ENCODE data around the gene RABAC1. TPM values are rescaled to one million over a fixed set of nuclear protein-coding genes. Genes with fewer than 3 reads are reported as not detected.
A peak's percentile ranks its signal among the peaks of the same experiment; 100 is the strongest.

RABAC1 gene
- total and polyA plus RNA-seq, 10 of the 15 experiments (the other 5 are each of a cell fraction or from before 2014, with no cell fraction given), result 10.9 to 115 (median 49.2) TPM

GRCh38 chr19:41998246-41999020, 39.3 kb upstream of the RABAC1 start:
- FAIRE-seq (no peak), DNase-seq (ENCODE audit: low read depth, low spot score) (no peak), ATAC-seq (peak; percentile 49)
- H3K4me1 ChIP-seq (ENCODE audit: control insufficient read depth, insufficient read depth, low read length), result peaks cover 3% of the 10 kb centered on the region
- H3K79me2 ChIP-seq (ENCODE audit: control insufficient read depth, insufficient read depth, low read length), result no peaks in the 10 kb centered on the region
- no peaks in the 10 kb centered on the region for H3K36me3 ChIP-seq (ENCODE audit: control insufficient read depth in 2 of 2, insufficient read depth in 2 of 2, low read length in 1 of 2)
- in situ Hi-C loops (cut with MboI) (no loop called here), intact Hi-C loops (cut with micrococcal nuclease; ENCODE audit: unreplicated experiment) (no loop called here)
- H3K27me3 ChIP-seq (replicated peaks in 1 of 2; ENCODE audit: control insufficient read depth in 2 of 2, insufficient read depth in 2 of 2, low read length in 1 of 2), result peaks cover 3 to 20% of the 10 kb centered on the region in 2 experiments; a peak in 2 of 4 replicates
- no peaks in the 10 kb centered on the region for H4K20me1 ChIP-seq (ENCODE audit: control insufficient read depth, insufficient read depth)
- ChIA-PET SMC1A (ENCODE audit: uncharacterized antibody, unreplicated experiment) (no interaction called here), CTCF (no interaction called here), RAD21 (ENCODE audit: unreplicated experiment) (no interaction called here), POLR2A (no interaction called here)
- no peak overlapping the region for H3K9ac ChIP-seq (ENCODE audit: control insufficient read depth, insufficient read depth, low read length)
- no peak overlapping the region for H3K4me3 ChIP-seq
- peak; percentile 42 to 67 (median 46) for TF ChIP-seq CTCF (IDR thresholded peaks at IDR 0.05 in 2 of 3, conservative IDR thresholded peaks at IDR 0.05 in 1 of 3; ENCODE audit: control insufficient read depth in 2 of 3, extremely low read depth in 1 of 3, insufficient read depth in 1 of 3, low read depth in 3 of 3, low read length in 3 of 3)
- no peak for TF ChIP-seq TCF7 (IDR thresholded peaks at IDR 0.05; ENCODE audit: borderline replicate concordance)
- peak; percentile 37; the same call in 1 of the 2 replicates for TF ChIP-seq RAD21 (IDR thresholded peaks at IDR 0.05; ENCODE audit: insufficient read depth, low read depth, low read length)
- peak; percentile 31; the same call in 1 of the 2 replicates for TF ChIP-seq SMC3 (IDR thresholded peaks at IDR 0.05; ENCODE audit: borderline replicate concordance, low read length)
- no TSS peak for BruUV-seq (replicated peaks)
- 31% methylated on average over 33 of the region's 64 CpGs for WGBS (ENCODE audit: insufficient coverage, insufficient replicate concordance, low lambda C conversion rate, missing lambda C conversion rate)
- no peak overlapping the region for H2AFZ ChIP-seq (ENCODE audit: control insufficient read depth, low read depth, low read length)
- H3K27ac ChIP-seq (ENCODE audit: control insufficient read depth, insufficient read depth), result no peak overlapping the region
- no peaks in the 10 kb centered on the region for H3K9me3 ChIP-seq (replicated peaks; ENCODE audit: control insufficient read depth, insufficient read depth, low read length)
- H3K4me2 ChIP-seq (ENCODE audit: control insufficient read depth, insufficient read depth), result no peak overlapping the region

GRCh38 chr19:41997851-41998229, 38.7 kb upstream of the RABAC1 start:
- intact Hi-C loops (cut with micrococcal nuclease; ENCODE audit: unreplicated experiment), result no loop called here
- FAIRE-seq (no peak), DNase-seq (ENCODE audit: low read depth, low spot score) (no peak), ATAC-seq (no peak)
- Histone ChIP-seq H3K27me3 (replicated peaks in 1 of 2; ENCODE audit: control insufficient read depth in 2 of 2, insufficient read depth in 2 of 2, low read length in 1 of 2) (peaks cover 3 to 21% of the 10 kb centered on the region in 2 experiments; a peak in 2 of 4 replicates), H3K36me3 (ENCODE audit: control insufficient read depth in 2 of 2, insufficient read depth in 2 of 2, low read length in 1 of 2) (no peaks in the 10 kb centered on the region), H3K9ac (ENCODE audit: control insufficient read depth, insufficient read depth, low read length) (no peak overlapping the region), H3K9me3 (replicated peaks; ENCODE audit: control insufficient read depth, insufficient read depth, low read length) (no peaks in the 10 kb centered on the region), H3K4me2 (ENCODE audit: control insufficient read depth, insufficient read depth) (no peak overlapping the region), H3K4me3 (no peak overlapping the region), H3K27ac (ENCODE audit: control insufficient read depth, insufficient read depth) (no peak overlapping the region), H3K79me2 (ENCODE audit: control insufficient read depth, insufficient read depth, low read length) (no peaks in the 10 kb centered on the region), H4K20me1 (ENCODE audit: control insufficient read depth, insufficient read depth) (no peaks in the 10 kb centered on the region), H2AFZ (ENCODE audit: control insufficient read depth, low read depth, low read length) (no peak overlapping the region), H3K4me1 (ENCODE audit: control insufficient read depth, insufficient read depth, low read length) (peaks cover 3% of the 10 kb centered on the region)
- ChIA-PET SMC1A (ENCODE audit: uncharacterized antibody, unreplicated experiment) (no interaction called here), POLR2A (no interaction called here), CTCF (no interaction called here), RAD21 (ENCODE audit: unreplicated experiment) (no interaction called here)
- 12% methylated on average over 13 of the region's 14 CpGs for WGBS (ENCODE audit: insufficient coverage, insufficient replicate concordance, low lambda C conversion rate, missing lambda C conversion rate)
- in situ Hi-C loops (cut with MboI), result no loop called here
- no TSS peak for BruUV-seq (replicated peaks)
- no peak for TF ChIP-seq FOXM1 (IDR thresholded peaks at IDR 0.05; ENCODE audit: low read depth, low read length)
- no peak for TF ChIP-seq ETV6 (conservative IDR thresholded peaks at IDR 0.05 in 1 of 2, IDR thresholded peaks at IDR 0.05 in 1 of 2; ENCODE audit: borderline replicate concordance in 1 of 2, low read depth in 1 of 2)
- no peak for TF ChIP-seq FOS (IDR thresholded peaks at IDR 0.05; ENCODE audit: borderline replicate concordance, extremely low read depth, insufficient read length)
- TF ChIP-seq ELK1 (IDR thresholded peaks at IDR 0.05; ENCODE audit: low read depth, low read length), result no peak
- TF ChIP-seq RELA (IDR thresholded peaks at IDR 0.05; ENCODE audit: borderline replicate concordance, partially characterized antibody), result no peak
- TF ChIP-seq CREB1 (IDR thresholded peaks at IDR 0.05; ENCODE audit: low read depth), result no peak
- TF ChIP-seq FOXK2 (IDR thresholded peaks at IDR 0.05), result no peak
- TF ChIP-seq EED (IDR thresholded peaks at IDR 0.05; ENCODE audit: low read depth), result no peak
- TF ChIP-seq ZSCAN29 (IDR thresholded peaks at IDR 0.05), result no peak
- no peak for TF ChIP-seq KAT2A (conservative IDR thresholded peaks at IDR 0.05; ENCODE audit: control insufficient read depth, low read depth, low read length)
